ENCODE data around the gene TWNK. TPM values are rescaled to one million over a fixed set of nuclear protein-coding genes. Genes with fewer than 3 reads are reported as not detected.

TWNK gene
- total and polyA plus RNA-seq, 2 experiments from 2014 or later, result 12.2 to 29.4 TPM

DNA sequence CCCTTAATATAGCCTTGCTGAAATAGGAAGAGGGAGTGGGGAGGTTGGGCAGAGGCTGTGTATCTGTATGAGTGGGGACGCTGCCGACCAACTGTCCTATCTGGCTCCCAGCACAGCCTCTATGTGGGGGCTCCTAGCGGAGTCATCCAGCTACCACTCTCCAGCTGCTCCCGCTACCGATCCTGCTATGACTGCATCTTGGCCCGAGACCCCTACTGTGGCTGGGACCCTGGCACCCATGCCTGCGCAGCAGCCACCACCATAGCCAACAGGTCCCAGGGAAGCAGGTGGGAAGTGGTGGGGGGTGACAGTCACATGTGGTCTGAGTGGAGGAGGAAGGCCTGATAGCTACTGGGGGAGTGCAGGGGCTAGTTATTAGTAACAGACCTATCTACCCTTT, 6.6 kb upstream of the TWNK start:
- no peaks in the 10 kb centered on the region for H3K9me2 ChIP-seq (ENCODE audit: insufficient read depth)
- no peak overlapping the region for H3K4me3 ChIP-seq
- H3F3A ChIP-seq (replicated peaks; ENCODE audit: low read depth), result no peaks in the 10 kb centered on the region
- H3K4me1 ChIP-seq (ENCODE audit: insufficient read depth), result no peaks in the 10 kb centered on the region
- DNase-seq (ENCODE audit: low spot score), result no peak
- no peak overlapping the region for H3K4me3 Mint-ChIP-seq
- H2AFZ ChIP-seq, result no peak overlapping the region
- H3K4me1 Mint-ChIP-seq, result peaks cover 8% of the 10 kb centered on the region; the same call in 2 of the 3 replicates
- ATAC-seq, result no peak
- H3K36me3 ChIP-seq (ENCODE audit: insufficient read depth), result no peaks in the 10 kb centered on the region
- H3K79me2 ChIP-seq (replicated peaks; ENCODE audit: insufficient read depth), result peaks cover 2% of the 10 kb centered on the region; the same call in 1 of the 2 replicates
- H3K27me3 ChIP-seq (ENCODE audit: insufficient read depth), result no peaks in the 10 kb centered on the region
- no peaks in the 10 kb centered on the region for H3K9me3 Mint-ChIP-seq
- peaks cover 7% of the 10 kb centered on the region; the same call in 1 of the 2 replicates for H4K20me1 ChIP-seq (replicated peaks; ENCODE audit: insufficient read depth)
- H3K27me3 Mint-ChIP-seq (ENCODE audit: insufficient read depth, low read depth, poor library complexity), result peaks cover 7% of the 10 kb centered on the region
- no peak overlapping the region for H3K27ac ChIP-seq (ENCODE audit: low read depth)
- H3K36me3 Mint-ChIP-seq (ENCODE audit: low read depth), result peaks cover 3% of the 10 kb centered on the region; the same call in 1 of the 3 replicates
- no peak overlapping the region for H3K4me2 ChIP-seq
- TF ChIP-seq, protein P1, sequence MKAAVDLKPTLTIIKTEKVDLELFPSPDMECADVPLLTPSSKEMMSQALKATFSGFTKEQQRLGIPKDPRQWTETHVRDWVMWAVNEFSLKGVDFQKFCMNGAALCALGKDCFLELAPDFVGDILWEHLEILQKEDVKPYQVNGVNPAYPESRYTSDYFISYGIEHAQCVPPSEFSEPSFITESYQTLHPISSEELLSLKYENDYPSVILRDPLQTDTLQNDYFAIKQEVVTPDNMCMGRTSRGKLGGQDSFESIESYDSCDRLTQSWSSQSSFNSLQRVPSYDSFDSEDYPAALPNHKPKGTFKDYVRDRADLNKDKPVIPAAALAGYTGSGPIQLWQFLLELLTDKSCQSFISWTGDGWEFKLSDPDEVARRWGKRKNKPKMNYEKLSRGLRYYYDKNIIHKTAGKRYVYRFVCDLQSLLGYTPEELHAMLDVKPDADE (IDR thresholded peaks at IDR 0.05), result no peak
- TF ChIP-seq EZH2phosphoT487 (IDR thresholded peaks at IDR 0.05; ENCODE audit: unreplicated experiment) (no peak), ZNF331 (CRISPR knock-in tag; IDR thresholded peaks at IDR 0.05; ENCODE audit: low read depth) (no peak), EZH2 (IDR thresholded peaks at IDR 0.05; ENCODE audit: low read depth, unreplicated experiment) (no peak), STAT1 (IDR thresholded peaks at IDR 0.05; ENCODE audit: unreplicated experiment) (no peak)
- TF ChIP-seq, protein P2, sequence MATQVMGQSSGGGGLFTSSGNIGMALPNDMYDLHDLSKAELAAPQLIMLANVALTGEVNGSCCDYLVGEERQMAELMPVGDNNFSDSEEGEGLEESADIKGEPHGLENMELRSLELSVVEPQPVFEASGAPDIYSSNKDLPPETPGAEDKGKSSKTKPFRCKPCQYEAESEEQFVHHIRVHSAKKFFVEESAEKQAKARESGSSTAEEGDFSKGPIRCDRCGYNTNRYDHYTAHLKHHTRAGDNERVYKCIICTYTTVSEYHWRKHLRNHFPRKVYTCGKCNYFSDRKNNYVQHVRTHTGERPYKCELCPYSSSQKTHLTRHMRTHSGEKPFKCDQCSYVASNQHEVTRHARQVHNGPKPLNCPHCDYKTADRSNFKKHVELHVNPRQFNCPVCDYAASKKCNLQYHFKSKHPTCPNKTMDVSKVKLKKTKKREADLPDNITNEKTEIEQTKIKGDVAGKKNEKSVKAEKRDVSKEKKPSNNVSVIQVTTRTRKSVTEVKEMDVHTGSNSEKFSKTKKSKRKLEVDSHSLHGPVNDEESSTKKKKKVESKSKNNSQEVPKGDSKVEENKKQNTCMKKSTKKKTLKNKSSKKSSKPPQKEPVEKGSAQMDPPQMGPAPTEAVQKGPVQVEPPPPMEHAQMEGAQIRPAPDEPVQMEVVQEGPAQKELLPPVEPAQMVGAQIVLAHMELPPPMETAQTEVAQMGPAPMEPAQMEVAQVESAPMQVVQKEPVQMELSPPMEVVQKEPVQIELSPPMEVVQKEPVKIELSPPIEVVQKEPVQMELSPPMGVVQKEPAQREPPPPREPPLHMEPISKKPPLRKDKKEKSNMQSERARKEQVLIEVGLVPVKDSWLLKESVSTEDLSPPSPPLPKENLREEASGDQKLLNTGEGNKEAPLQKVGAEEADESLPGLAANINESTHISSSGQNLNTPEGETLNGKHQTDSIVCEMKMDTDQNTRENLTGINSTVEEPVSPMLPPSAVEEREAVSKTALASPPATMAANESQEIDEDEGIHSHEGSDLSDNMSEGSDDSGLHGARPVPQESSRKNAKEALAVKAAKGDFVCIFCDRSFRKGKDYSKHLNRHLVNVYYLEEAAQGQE (IDR thresholded peaks at IDR 0.05; ENCODE audit: unreplicated experiment), result no peak
- H3K27ac Mint-ChIP-seq, result no peak overlapping the region

DNA sequence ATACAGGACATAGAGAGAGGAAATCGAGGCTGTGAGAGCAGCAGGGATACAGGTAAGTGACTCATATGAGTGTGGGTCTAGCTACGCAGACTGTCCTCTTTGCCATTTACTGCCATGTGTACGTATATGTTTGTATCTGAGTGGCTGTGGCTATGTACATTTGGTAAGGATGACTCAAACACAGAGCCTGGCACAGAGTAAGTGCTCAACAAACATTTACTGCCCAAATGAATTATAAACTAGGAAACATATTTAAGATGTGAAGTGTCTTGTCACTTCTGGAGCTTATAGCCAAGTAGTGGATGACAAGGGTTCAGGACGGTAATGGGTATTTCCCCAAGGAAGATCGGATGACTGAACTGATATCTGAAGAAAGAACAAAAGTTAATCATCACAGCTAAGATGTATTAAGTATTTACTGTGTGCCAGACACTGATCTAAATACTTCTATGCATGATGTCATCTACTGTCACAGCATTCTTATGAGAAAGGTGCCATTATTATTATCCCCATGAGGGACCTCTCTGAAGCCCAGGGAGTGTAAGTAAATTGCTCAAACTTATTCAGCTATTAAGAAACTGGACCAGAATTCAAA, 6.1 kb upstream of the TWNK start:
- no peak overlapping the region for H3K4me3 ChIP-seq
- no peak for DNase-seq (ENCODE audit: low spot score)
- no peaks in the 10 kb centered on the region for H3K36me3 ChIP-seq (ENCODE audit: insufficient read depth)
- H3K9me2 ChIP-seq (ENCODE audit: insufficient read depth), result no peaks in the 10 kb centered on the region
- Mint-ChIP-seq H3K27me3 (ENCODE audit: insufficient read depth, low read depth, poor library complexity) (peaks cover 7% of the 10 kb centered on the region), H3K4me3 (no peak overlapping the region), H3K4me1 (peaks cover 12% of the 10 kb centered on the region; the same call in 2 of the 3 replicates), H3K9me3 (no peaks in the 10 kb centered on the region), H3K36me3 (ENCODE audit: low read depth) (peaks cover 3% of the 10 kb centered on the region; the same call in 1 of the 3 replicates), H3K27ac (no peak overlapping the region)
- H3K4me1 ChIP-seq (ENCODE audit: insufficient read depth), result no peaks in the 10 kb centered on the region
- H3K27me3 ChIP-seq (ENCODE audit: insufficient read depth), result no peaks in the 10 kb centered on the region
- peaks cover 10% of the 10 kb centered on the region; the same call in 1 of the 2 replicates for H4K20me1 ChIP-seq (replicated peaks; ENCODE audit: insufficient read depth)
- H3K4me2 ChIP-seq, result no peak overlapping the region
- H2AFZ ChIP-seq, result no peak overlapping the region
- H3K27ac ChIP-seq (ENCODE audit: low read depth), result no peak overlapping the region
- ATAC-seq, result no peak
- H3K79me2 ChIP-seq (replicated peaks; ENCODE audit: insufficient read depth), result peaks cover 8% of the 10 kb centered on the region
- H3F3A ChIP-seq (replicated peaks; ENCODE audit: low read depth), result no peaks in the 10 kb centered on the region
- no peak for TF ChIP-seq CREB1 (CRISPR knock-in tag; IDR thresholded peaks at IDR 0.05; ENCODE audit: low read depth)
- TF ChIP-seq, protein P3, sequence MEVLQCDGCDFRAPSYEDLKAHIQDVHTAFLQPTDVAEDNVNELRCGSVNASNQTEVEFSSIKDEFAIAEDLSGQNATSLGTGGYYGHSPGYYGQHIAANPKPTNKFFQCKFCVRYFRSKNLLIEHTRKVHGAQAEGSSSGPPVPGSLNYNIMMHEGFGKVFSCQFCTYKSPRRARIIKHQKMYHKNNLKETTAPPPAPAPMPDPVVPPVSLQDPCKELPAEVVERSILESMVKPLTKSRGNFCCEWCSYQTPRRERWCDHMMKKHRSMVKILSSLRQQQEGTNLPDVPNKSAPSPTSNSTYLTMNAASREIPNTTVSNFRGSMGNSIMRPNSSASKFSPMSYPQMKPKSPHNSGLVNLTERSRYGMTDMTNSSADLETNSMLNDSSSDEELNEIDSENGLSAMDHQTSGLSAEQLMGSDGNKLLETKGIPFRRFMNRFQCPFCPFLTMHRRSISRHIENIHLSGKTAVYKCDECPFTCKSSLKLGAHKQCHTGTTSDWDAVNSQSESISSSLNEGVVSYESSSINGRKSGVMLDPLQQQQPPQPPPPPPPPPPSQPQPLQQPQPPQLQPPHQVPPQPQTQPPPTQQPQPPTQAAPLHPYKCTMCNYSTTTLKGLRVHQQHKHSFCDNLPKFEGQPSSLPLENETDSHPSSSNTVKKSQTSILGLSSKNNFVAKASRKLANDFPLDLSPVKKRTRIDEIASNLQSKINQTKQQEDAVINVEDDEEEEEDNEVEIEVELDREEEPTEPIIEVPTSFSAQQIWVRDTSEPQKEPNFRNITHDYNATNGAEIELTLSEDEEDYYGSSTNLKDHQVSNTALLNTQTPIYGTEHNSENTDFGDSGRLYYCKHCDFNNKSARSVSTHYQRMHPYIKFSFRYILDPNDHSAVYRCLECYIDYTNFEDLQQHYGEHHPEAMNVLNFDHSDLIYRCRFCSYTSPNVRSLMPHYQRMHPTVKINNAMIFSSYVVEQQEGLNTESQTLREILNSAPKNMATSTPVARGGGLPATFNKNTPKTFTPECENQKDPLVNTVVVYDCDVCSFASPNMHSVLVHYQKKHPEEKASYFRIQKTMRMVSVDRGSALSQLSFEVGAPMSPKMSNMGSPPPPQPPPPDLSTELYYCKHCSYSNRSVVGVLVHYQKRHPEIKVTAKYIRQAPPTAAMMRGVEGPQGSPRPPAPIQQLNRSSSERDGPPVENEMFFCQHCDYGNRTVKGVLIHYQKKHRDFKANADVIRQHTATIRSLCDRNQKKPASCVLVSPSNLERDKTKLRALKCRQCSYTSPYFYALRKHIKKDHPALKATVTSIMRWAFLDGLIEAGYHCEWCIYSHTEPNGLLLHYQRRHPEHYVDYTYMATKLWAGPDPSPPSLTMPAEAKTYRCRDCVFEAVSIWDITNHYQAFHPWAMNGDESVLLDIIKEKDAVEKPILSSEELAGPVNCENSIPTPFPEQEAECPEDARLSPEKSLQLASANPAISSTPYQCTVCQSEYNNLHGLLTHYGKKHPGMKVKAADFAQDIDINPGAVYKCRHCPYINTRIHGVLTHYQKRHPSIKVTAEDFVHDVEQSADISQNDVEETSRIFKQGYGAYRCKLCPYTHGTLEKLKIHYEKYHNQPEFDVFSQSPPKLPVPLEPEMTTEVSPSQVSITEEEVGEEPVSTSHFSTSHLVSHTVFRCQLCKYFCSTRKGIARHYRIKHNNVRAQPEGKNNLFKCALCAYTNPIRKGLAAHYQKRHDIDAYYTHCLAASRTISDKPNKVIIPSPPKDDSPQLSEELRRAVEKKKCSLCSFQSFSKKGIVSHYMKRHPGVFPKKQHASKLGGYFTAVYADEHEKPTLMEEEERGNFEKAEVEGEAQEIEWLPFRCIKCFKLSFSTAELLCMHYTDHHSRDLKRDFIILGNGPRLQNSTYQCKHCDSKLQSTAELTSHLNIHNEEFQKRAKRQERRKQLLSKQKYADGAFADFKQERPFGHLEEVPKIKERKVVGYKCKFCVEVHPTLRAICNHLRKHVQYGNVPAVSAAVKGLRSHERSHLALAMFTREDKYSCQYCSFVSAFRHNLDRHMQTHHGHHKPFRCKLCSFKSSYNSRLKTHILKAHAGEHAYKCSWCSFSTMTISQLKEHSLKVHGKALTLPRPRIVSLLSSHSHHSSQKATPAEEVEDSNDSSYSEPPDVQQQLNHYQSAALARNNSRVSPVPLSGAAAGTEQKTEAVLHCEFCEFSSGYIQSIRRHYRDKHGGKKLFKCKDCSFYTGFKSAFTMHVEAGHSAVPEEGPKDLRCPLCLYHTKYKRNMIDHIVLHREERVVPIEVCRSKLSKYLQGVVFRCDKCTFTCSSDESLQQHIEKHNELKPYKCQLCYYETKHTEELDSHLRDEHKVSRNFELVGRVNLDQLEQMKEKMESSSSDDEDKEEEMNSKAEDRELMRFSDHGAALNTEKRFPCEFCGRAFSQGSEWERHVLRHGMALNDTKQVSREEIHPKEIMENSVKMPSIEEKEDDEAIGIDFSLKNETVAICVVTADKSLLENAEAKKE (CRISPR knock-in tag; IDR thresholded peaks at IDR 0.05), result no peak
- no peak for TF ChIP-seq ZNF331 (CRISPR knock-in tag; IDR thresholded peaks at IDR 0.05; ENCODE audit: low read depth)
- TF ChIP-seq, protein P1 (IDR thresholded peaks at IDR 0.05), result no peak

All from GM23338 (cell line).